HepG2 (cell line): ENCODE data around the gene TET3. TPM values are rescaled to one million over a fixed set of nuclear protein-coding genes. Genes with fewer than 3 reads are reported as not detected.

ENCODE experiments used
- FUBP1 ChIP-seq: sonication (generic); formaldehyde crosslinking; IDR thresholded peaks from 2 replicates; pipeline ENCODE4 v1.5.1; 2020; ENCODE audit warnings: missing genetic modification reagents, mild to moderate bottlenecking, borderline replicate concordance
- KIAA2018 ChIP-seq: sonication (generic); formaldehyde crosslinking; IDR thresholded peaks from 2 replicates; pipeline ENCODE4 v1.5.0; 2020; ENCODE audit warnings: mild to moderate bottlenecking, missing genetic modification reagents, borderline replicate concordance
- MAZ ChIP-seq, 2 experiments: sonication (generic) in 1 of 2; formaldehyde crosslinking in 1 of 2; IDR thresholded peaks; 2 replicates each; pipeline versions ENCODE4 v1.5.0 to v1.6.1; 2012 to 2020; ENCODE audit warnings: low read depth in 2 of 2, mild to moderate bottlenecking in 2 of 2, borderline replicate concordance in 1 of 2, improper control_type of control experiment in 1 of 2, low read length in 1 of 2, missing genetic modification reagents in 1 of 2, moderate library complexity in 1 of 2
- NBN ChIP-seq: fragments of 450-650 bp; conservative IDR thresholded peaks from 2 replicates; pipeline ENCODE4 v1.6.1; 2017
- NR2F2 ChIP-seq: IDR thresholded peaks from 2 replicates; pipeline ENCODE4 v1.6.1; 2012; ENCODE audit warnings: low read depth, inconsistent platforms, borderline replicate concordance
- PRDM10 ChIP-seq: sonication (generic); formaldehyde crosslinking; IDR thresholded peaks from 2 replicates; pipeline ENCODE4 v1.4.0; 2020; ENCODE audit warnings: low read depth, missing genetic modification reagents
- SCMH1 ChIP-seq: sonication (generic); formaldehyde crosslinking; IDR thresholded peaks from 2 replicates; pipeline ENCODE4 v1.9.0; 2021; ENCODE audit warnings: missing genetic modification reagents, mild to moderate bottlenecking, borderline replicate concordance
- SOX13 ChIP-seq, 3 experiments: fragments of 450-650 bp in 1 of 3; sonication (generic) in 1 of 3; formaldehyde crosslinking in 1 of 3; IDR thresholded peaks in 2 of 3; conservative IDR thresholded peaks in 1 of 3; 2 replicates each; pipeline versions ENCODE4 v1.5.0 to v1.6.1; 2016 to 2020; ENCODE audit warnings: antibody characterized with exemption in 1 of 3, mild to moderate bottlenecking in 1 of 3, missing compliant biosample characterization in 1 of 3, missing genetic modification reagents in 1 of 3, moderate library complexity in 1 of 3
- SUZ12 ChIP-seq: fragments of 150-350 bp; IDR thresholded peaks from 2 replicates; pipeline ENCODE4 v1.6.1; 2014; ENCODE audit warnings: low read depth, low read length
- ZIK1 ChIP-seq: sonication (generic); formaldehyde crosslinking; IDR thresholded peaks from 2 replicates; pipeline ENCODE4 v1.5.0; 2020; ENCODE audit warnings: mild to moderate bottlenecking, low read depth, missing genetic modification reagents, borderline replicate concordance
- ZNF530 ChIP-seq: sonication (generic); formaldehyde crosslinking; IDR thresholded peaks from 2 replicates; pipeline ENCODE4 v1.5.0; 2020; ENCODE audit warnings: low read depth, mild to moderate bottlenecking, missing genetic modification reagents
- ZSCAN5A ChIP-seq: sonication (generic); formaldehyde crosslinking; IDR thresholded peaks from 2 replicates; pipeline ENCODE4 v1.8.0; 2022; ENCODE audit warnings: mild to moderate bottlenecking, missing genetic modification reagents, borderline replicate concordance
- polyA plus RNA-seq, 8 experiments: library from polyadenylated mRNA; depleted of rRNA in 3 of 8; stranded (reverse) in 7 of 8; unstranded in 1 of 8; fragments of >200 nt; fragmentation: Illumina TruSeq in 4 of 8; extraction: Trizol in 4 of 8; gene quantifications; 2 replicates each; pipeline versions ENCODE4 v1.2.1 to v1.2.3, GENCODE V29; 2011 to 2016; ENCODE audit warnings: low read depth in 4 of 8, missing spikeins in 1 of 8, mixed read lengths in 1 of 8; ENCODE audit not compliant: insufficient read depth in 1 of 8
- total RNA-seq, 5 experiments: library from RNA; depleted of rRNA; stranded (reverse); fragments of >200 nt; fragmentation: Illumina TruSeq; extraction: Trizol; gene quantifications; 2 replicates each; pipeline ENCODE4 v1.2.3, GENCODE V29; 2016; ENCODE audit warnings: low read depth in 1 of 5

The TET3 gene
- total and polyA plus RNA-seq, 2 of the 13 experiments (the other 11 are each of a cell fraction or from before 2014, with no cell fraction given), result 4.3 to 6.8 TPM

- no peak for TF ChIP-seq FUBP1
- TF ChIP-seq SUZ12, result no peak
- no peak for TF ChIP-seq NBN
- TF ChIP-seq ZSCAN5A (CRISPR knock-in tag), result no peak
- no peak for TF ChIP-seq NR2F2
- no peak for TF ChIP-seq KIAA2018
- TF ChIP-seq ZNF530, result no peak
- no peak for TF ChIP-seq MAZ (IDR thresholded peaks at IDR 0.05; ENCODE audit: borderline replicate concordance, low read depth, low read length)
- TF ChIP-seq MAZ (CRISPR knock-in tag; IDR thresholded peaks at IDR 0.05; ENCODE audit: low read depth), result no peak
- 0 out of 2 replicates have a peak, but pooled peaks have one; percentile 12 for TF ChIP-seq SOX13 (IDR thresholded peaks at IDR 0.05)
- TF ChIP-seq SOX13 (CRISPR knock-in tag; conservative IDR thresholded peaks at IDR 0.05 in 1 of 2, IDR thresholded peaks at IDR 0.05 in 1 of 2), result no peak
- TF ChIP-seq ZIK1, result no peak
- 0 out of 2 replicates have a peak, but pooled peaks have one; percentile 2 for TF ChIP-seq PRDM10 (CRISPR knock-in tag)
- no peak for TF ChIP-seq SCMH1 (CRISPR knock-in tag)
Observed at GRCh38 chr2:73982140-73982617, 2.5 kb upstream of the TET3 start (continued).
